Naive B cell (primary cell): ENCODE measurements around the gene RMI1. TPM values are rescaled to one million over a fixed set of nuclear protein-coding genes. Genes with fewer than 3 reads are reported as not detected.
A peak's percentile ranks its signal among the peaks of the same experiment; 100 is the strongest.

Experiments used
- ATAC-seq, 2 donors: fragments of 150-1000 bp; cut with Tn5 transposase; 2 replicates each; pipeline ENCODE4 v1.10.0; 2021; ENCODE audit warnings: low read depth in 2 of 2, mild to moderate bottlenecking in 2 of 2, moderate library complexity in 2 of 2
- DNase-seq: peaks from one replicate; pipeline ENCODE4 v3.0.0; 2022
- H3K27ac Mint-ChIP-seq, 6 donors: one replicate each; pipeline ENCODE4 v1.8.0; 2020 to 2022; ENCODE audit warnings: mild to moderate bottlenecking in 6 of 6, mixed read lengths in 6 of 6, moderate library complexity in 5 of 6, inconsistent platforms in 2 of 6
- H3K27me3 Mint-ChIP-seq, 3 donors: one replicate each; pipeline ENCODE4 v1.8.0; 2021 to 2022; ENCODE audit warnings: mixed read lengths in 3 of 3, mild to moderate bottlenecking in 1 of 3
- H3K36me3 Mint-ChIP-seq, 2 donors: one replicate each; pipeline ENCODE4 v1.8.0; 2020 to 2022; ENCODE audit warnings: mixed read lengths in 2 of 2, inconsistent platforms in 1 of 2, mild to moderate bottlenecking in 1 of 2
- H3K4me1 Mint-ChIP-seq, 3 donors: one replicate each; pipeline ENCODE4 v1.8.0; 2020 to 2022; ENCODE audit warnings: mixed read lengths in 3 of 3, inconsistent platforms in 1 of 3, mild to moderate bottlenecking in 1 of 3, moderate library complexity in 1 of 3
- H3K4me3 Mint-ChIP-seq, 8 donors: one replicate each; pipeline ENCODE4 v1.8.0; 2020 to 2022; ENCODE audit warnings: mild to moderate bottlenecking in 8 of 8, mixed read lengths in 8 of 8, moderate library complexity in 8 of 8, inconsistent platforms in 2 of 8
- H3K9me3 Mint-ChIP-seq, 7 donors: one replicate each; pipeline ENCODE4 v1.8.0; 2020 to 2022; ENCODE audit warnings: mixed read lengths in 7 of 7, mild to moderate bottlenecking in 5 of 7, inconsistent platforms in 2 of 7, moderate library complexity in 1 of 7
- polyA plus RNA-seq, 6 donors: library from polyadenylated mRNA; unstranded; fragments of 300-500 nt; fragmentation: Illumina TruSeq; gene quantifications; one replicate each; pipeline ENCODE4 v1.2.3, GENCODE V29; 2021; ENCODE audit warnings: low read depth in 6 of 6

RMI1 gene
- polyA plus RNA-seq, 6 donors from 2014 or later, result 8.0 to 13.0 (median 10.0) TPM

DNA sequence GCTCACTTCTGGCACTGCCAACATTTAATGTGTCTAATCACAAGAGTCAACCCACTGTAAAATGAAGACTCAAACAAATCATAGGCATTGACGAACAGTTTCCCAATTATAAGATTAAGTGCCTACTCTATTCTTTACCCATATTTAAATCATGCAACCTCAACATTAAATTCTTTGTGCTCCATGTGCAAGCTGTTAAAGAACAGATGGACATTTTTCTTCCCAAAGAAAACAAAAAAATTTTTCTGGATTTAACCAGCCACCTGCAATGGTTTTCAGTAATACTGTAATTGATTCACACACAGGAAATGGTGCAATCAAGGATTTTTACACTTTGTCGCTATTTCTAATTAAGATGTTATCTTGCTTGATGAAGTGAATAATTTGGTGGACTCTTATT, 4.2 kb upstream of the RMI1 start:
- no peak for ATAC-seq
- peaks cover 29% of the 10 kb centered on the region in 2 donors for H3K36me3 Mint-ChIP-seq
- peak overlapping the region in 1 of 8 donors; percentile 100 for H3K4me3 Mint-ChIP-seq
- peaks cover 0 to 4% (median 0%) of the 10 kb centered on the region in 7 donors for H3K9me3 Mint-ChIP-seq
- peaks cover 36 to 54% (median 44%) of the 10 kb centered on the region in 3 donors for H3K4me1 Mint-ChIP-seq
- no peak for DNase-seq
- no peaks in the 10 kb centered on the region for H3K27me3 Mint-ChIP-seq
- H3K27ac Mint-ChIP-seq, result peak overlapping the region in 1 of 6 donors; percentile 44

- peak overlapping the region in 7 of 8 donors; percentile 94 to 100 (median 100) for H3K4me3 Mint-ChIP-seq
- peaks cover 21 to 29% of the 10 kb centered on the region in 2 donors for H3K36me3 Mint-ChIP-seq
- no peak for DNase-seq
These were observed 3.4 kb upstream of the RMI1 start for GRCh38 chr9:83977196-83977595.

GRCh38 chr9:83978992-83979811, 1.4 kb upstream of the RMI1 start:
- ATAC-seq (peak; percentile 47 to 48), DNase-seq (peak; percentile 82)
- Mint-ChIP-seq H3K4me1 (peaks cover 47 to 65% (median 53%) of the 10 kb centered on the region in 3 donors), H3K4me3 (peak overlapping the region; percentile 94 to 100 (median 100)), H3K27ac (peak overlapping the region; percentile 99 to 100 (median 100)), H3K9me3 (peaks cover 0 to 4% (median 0%) of the 10 kb centered on the region in 7 donors), H3K27me3 (no peaks in the 10 kb centered on the region), H3K36me3 (peaks cover 21 to 26% of the 10 kb centered on the region in 2 donors)

More at GRCh38 chr9:83977196-83977595, 3.4 kb upstream of the RMI1 start:
- Mint-ChIP-seq H3K27ac (peak overlapping the region in 4 of 6 donors; percentile 66 to 100 (median 74)), H3K4me1 (peaks cover 40 to 58% (median 49%) of the 10 kb centered on the region in 3 donors), H3K27me3 (no peaks in the 10 kb centered on the region), H3K9me3 (peaks cover 0 to 4% (median 0%) of the 10 kb centered on the region in 7 donors)
- ATAC-seq, result no peak

- peak within 1 kb of the TSS; percentile 94 to 100 (median 100) for H3K4me3 Mint-ChIP-seq
- H3K27me3 Mint-ChIP-seq, result no peaks in the 10 kb centered on the region
- H3K9me3 Mint-ChIP-seq, result peaks cover 0 to 4% (median 0%) of the 10 kb centered on the region in 7 donors
- ATAC-seq (peak; percentile 79 to 80), DNase-seq (peak; percentile 99)
- peaks cover 40 to 58% (median 52%) of the 10 kb centered on the region in 3 donors for H3K4me1 Mint-ChIP-seq
- H3K36me3 Mint-ChIP-seq, result peaks cover 14 to 19% of the 10 kb centered on the region in 2 donors
- H3K27ac Mint-ChIP-seq, result peak within 1 kb of the TSS; percentile 99 to 100 (median 100)
These were observed 702 bp upstream of the RMI1 start, which contains the start of gene HNRNPK for GRCh38 chr9:83979812-83980394. TSS of gene HNRNPK (minus strand) at chr9:83980215. CDS start at chr9:83978252, 1,963 bp downstream.

- peaks cover under 1 to 7% of the 10 kb centered on the region in 2 donors for H3K36me3 Mint-ChIP-seq
- H3K27me3 Mint-ChIP-seq, result no peaks in the 10 kb centered on the region
- H3K27ac Mint-ChIP-seq, result peak overlapping the region; percentile 82 to 100 (median 100)
- peaks cover 33 to 53% (median 50%) of the 10 kb centered on the region in 3 donors for H3K4me1 Mint-ChIP-seq
- H3K4me3 Mint-ChIP-seq, result peak overlapping the region; percentile 94 to 100 (median 100)
- DNase-seq (no peak), ATAC-seq (no peak)
- peaks cover 0 to 4% (median 0%) of the 10 kb centered on the region in 7 donors for H3K9me3 Mint-ChIP-seq
These were observed 694 bp downstream of the RMI1 start for GRCh38 chr9:83981126-83981871.

- H3K36me3 Mint-ChIP-seq, result peaks cover 0 to 7% of the 10 kb centered on the region in 2 donors
- ATAC-seq (peak; percentile 80 to 86), DNase-seq (peak; percentile 28)
- H3K9me3 Mint-ChIP-seq, result no peaks in the 10 kb centered on the region
- no peaks in the 10 kb centered on the region for H3K27me3 Mint-ChIP-seq
- peak overlapping the region in 7 of 8 donors; percentile 8 to 66 (median 35) for H3K4me3 Mint-ChIP-seq
- H3K27ac Mint-ChIP-seq, result peak overlapping the region in 3 of 6 donors; percentile 4 to 33 (median 29)
- H3K4me1 Mint-ChIP-seq, result peaks cover 28 to 44% (median 29%) of the 10 kb centered on the region in 3 donors
These were observed 5.6 kb downstream of the RMI1 start for GRCh38 chr9:83986195-83986594.

DNA sequence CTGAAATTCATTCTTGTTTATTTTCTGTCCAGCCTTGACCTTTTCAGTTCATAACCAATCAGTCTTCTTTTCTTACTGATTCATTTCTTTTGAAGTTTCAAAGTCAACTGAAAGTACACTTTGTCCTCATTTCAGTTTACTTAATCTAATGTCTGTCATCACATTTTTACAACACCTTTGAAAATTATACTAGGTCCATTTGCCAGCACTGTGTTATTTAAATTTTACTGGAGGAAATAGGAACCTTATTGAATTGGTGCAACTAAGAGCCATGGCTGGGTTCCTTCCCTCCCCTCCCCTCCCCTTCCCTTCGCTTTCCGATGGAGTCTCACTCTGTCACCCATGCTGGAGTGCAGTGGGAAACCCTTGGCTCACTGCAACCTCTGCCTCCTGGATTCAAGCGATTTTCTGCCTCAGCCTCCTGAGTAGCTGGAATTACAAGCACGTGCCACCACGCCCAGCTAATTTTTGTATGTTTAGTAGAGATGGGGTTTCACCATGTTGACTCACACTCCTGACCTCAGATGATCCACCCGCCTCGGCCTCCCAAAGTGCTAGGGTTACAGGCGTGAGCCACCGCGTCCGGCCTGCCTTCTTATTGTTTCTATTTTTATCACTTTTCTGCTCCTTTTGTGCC, 6.3 kb downstream of the RMI1 start:
- Mint-ChIP-seq H3K27ac (peak overlapping the region in 4 of 6 donors; percentile 32 to 69 (median 46)), H3K36me3 (peaks cover 0 to 7% of the 10 kb centered on the region in 2 donors), H3K4me1 (peaks cover 22 to 38% (median 24%) of the 10 kb centered on the region in 3 donors), H3K4me3 (peak overlapping the region in 4 of 8 donors; percentile 17 to 64 (median 24)), H3K27me3 (no peaks in the 10 kb centered on the region), H3K9me3 (no peaks in the 10 kb centered on the region)
- ATAC-seq (no peak), DNase-seq (no peak)

- Mint-ChIP-seq H3K27me3 (no peaks in the 10 kb centered on the region), H3K27ac (peak overlapping the region in 1 of 6 donors; percentile 32), H3K4me1 (peaks cover 22 to 34% (median 24%) of the 10 kb centered on the region in 3 donors)
These were observed 6.8 kb downstream of the RMI1 start for GRCh38 chr9:83987402-83987791.

GRCh38 chr9:83988411-83988810, 7.8 kb downstream of the RMI1 start:
- H3K27me3 Mint-ChIP-seq, result no peaks in the 10 kb centered on the region
- no peak for ATAC-seq
- no peak overlapping the region for H3K4me3 Mint-ChIP-seq
- H3K27ac Mint-ChIP-seq, result no peak overlapping the region
- peaks cover 0 to 7% of the 10 kb centered on the region in 2 donors for H3K36me3 Mint-ChIP-seq
- H3K9me3 Mint-ChIP-seq, result no peaks in the 10 kb centered on the region
- H3K4me1 Mint-ChIP-seq, result peaks cover 15 to 31% (median 16%) of the 10 kb centered on the region in 3 donors
- DNase-seq, result no peak

More at GRCh38 chr9:83987402-83987791, 6.8 kb downstream of the RMI1 start:
- Mint-ChIP-seq H3K36me3 (peaks cover 0 to 7% of the 10 kb centered on the region in 2 donors), H3K9me3 (no peaks in the 10 kb centered on the region), H3K4me3 (no peak overlapping the region)
- ATAC-seq, result no peak
- no peak for DNase-seq

- H3K4me1 Mint-ChIP-seq, result peaks cover 10 to 20% (median 12%) of the 10 kb centered on the region in 3 donors
- ATAC-seq (no peak), DNase-seq (no peak)
- no peaks in the 10 kb centered on the region for H3K9me3 Mint-ChIP-seq
- H3K36me3 Mint-ChIP-seq, result peaks cover 0 to 12% of the 10 kb centered on the region in 2 donors
- H3K27me3 Mint-ChIP-seq, result no peaks in the 10 kb centered on the region
- peak overlapping the region in 1 of 6 donors; percentile 35 for H3K27ac Mint-ChIP-seq
- H3K4me3 Mint-ChIP-seq, result no peak overlapping the region
These were observed 10.8 kb downstream of the RMI1 start for GRCh38 chr9:83991355-83991754.

GRCh38 chr9:83992407-83992806, 11.8 kb downstream of the RMI1 start:
- ATAC-seq (no peak), DNase-seq (no peak)
- Mint-ChIP-seq H3K9me3 (no peaks in the 10 kb centered on the region), H3K36me3 (peaks cover 0 to 12% of the 10 kb centered on the region in 2 donors), H3K27me3 (no peaks in the 10 kb centered on the region), H3K27ac (no peak overlapping the region), H3K4me3 (no peak overlapping the region), H3K4me1 (peaks cover 2 to 12% (median 7%) of the 10 kb centered on the region in 3 donors)

- DNase-seq (no peak), ATAC-seq (no peak)
- no peaks in the 10 kb centered on the region for H3K27me3 Mint-ChIP-seq
- no peaks in the 10 kb centered on the region for H3K9me3 Mint-ChIP-seq
- no peak overlapping the region for H3K27ac Mint-ChIP-seq
- H3K36me3 Mint-ChIP-seq, result peaks cover 0 to 12% of the 10 kb centered on the region in 2 donors
- H3K4me1 Mint-ChIP-seq, result peaks cover 0 to 13% (median 5%) of the 10 kb centered on the region in 3 donors
- H3K4me3 Mint-ChIP-seq, result no peak overlapping the region
These were observed 12.3 kb downstream of the RMI1 start for GRCh38 chr9:83992901-83993300.
